ENCODE results near the gene RCHY1. TPM values are rescaled to one million over a fixed set of nuclear protein-coding genes. Genes with fewer than 3 reads are reported as not detected.

RCHY1 gene
- total RNA-seq, 1 donor from 2014 or later: 21.5 TPM

- no peak for DNase-seq
- no peak for TF ChIP-seq CTCF (IDR thresholded peaks at IDR 0.05; ENCODE audit: partially characterized antibody, unreplicated experiment)
- H3K4me3 Mint-ChIP-seq (ENCODE audit: unreplicated experiment): no peak overlapping the region
- H3K36me3 Mint-ChIP-seq (ENCODE audit: unreplicated experiment): peaks cover 11% of the 10 kb centered on the region
- H3K4me1 Mint-ChIP-seq (ENCODE audit: low read depth, unreplicated experiment): no peaks in the 10 kb centered on the region
- no peak overlapping the region for H3K27ac Mint-ChIP-seq (ENCODE audit: unreplicated experiment)
- no peaks in the 10 kb centered on the region for H3K9me3 Mint-ChIP-seq (ENCODE audit: unreplicated experiment)
- no peaks in the 10 kb centered on the region for H3K27me3 Mint-ChIP-seq (ENCODE audit: unreplicated experiment)
Observed at GRCh38 chr4:75502671-75503070, 11.5 kb downstream of the RCHY1 start.

- no peaks in the 10 kb centered on the region for H3K27me3 Mint-ChIP-seq (ENCODE audit: unreplicated experiment)
- peaks cover 11% of the 10 kb centered on the region for H3K36me3 Mint-ChIP-seq (ENCODE audit: unreplicated experiment)
- H3K27ac Mint-ChIP-seq (ENCODE audit: unreplicated experiment): no peak overlapping the region
- DNase-seq: no peak
- H3K4me1 Mint-ChIP-seq (ENCODE audit: low read depth, unreplicated experiment): no peaks in the 10 kb centered on the region
- H3K4me3 Mint-ChIP-seq (ENCODE audit: unreplicated experiment): no peak overlapping the region
- no peak for TF ChIP-seq CTCF (IDR thresholded peaks at IDR 0.05; ENCODE audit: partially characterized antibody, unreplicated experiment)
- no peaks in the 10 kb centered on the region for H3K9me3 Mint-ChIP-seq (ENCODE audit: unreplicated experiment)
Observed at GRCh38 chr4:75499900-75500299, 14.3 kb downstream of the RCHY1 start.

- no peaks in the 10 kb centered on the region for H3K4me1 Mint-ChIP-seq (ENCODE audit: low read depth, unreplicated experiment)
- no peaks in the 10 kb centered on the region for H3K27me3 Mint-ChIP-seq (ENCODE audit: unreplicated experiment)
- H3K36me3 Mint-ChIP-seq (ENCODE audit: unreplicated experiment): peaks cover 11% of the 10 kb centered on the region
Observed at GRCh38 chr4:75498041-75498440, 16.2 kb downstream of the RCHY1 start.

GRCh38 chr4:75497133-75497532, 17.1 kb downstream of the RCHY1 start:
- DNase-seq: no peak
- no peaks in the 10 kb centered on the region for H3K9me3 Mint-ChIP-seq (ENCODE audit: unreplicated experiment)
- H3K4me3 Mint-ChIP-seq (ENCODE audit: unreplicated experiment): no peak overlapping the region
- no peaks in the 10 kb centered on the region for H3K4me1 Mint-ChIP-seq (ENCODE audit: low read depth, unreplicated experiment)
- H3K27ac Mint-ChIP-seq (ENCODE audit: unreplicated experiment): no peak overlapping the region
- TF ChIP-seq CTCF (IDR thresholded peaks at IDR 0.05; ENCODE audit: partially characterized antibody, unreplicated experiment): no peak
- no peaks in the 10 kb centered on the region for H3K27me3 Mint-ChIP-seq (ENCODE audit: unreplicated experiment)
- peaks cover 11% of the 10 kb centered on the region for H3K36me3 Mint-ChIP-seq (ENCODE audit: unreplicated experiment)

More at GRCh38 chr4:75498041-75498440, 16.2 kb downstream of the RCHY1 start:
- H3K9me3 Mint-ChIP-seq (ENCODE audit: unreplicated experiment): no peaks in the 10 kb centered on the region
- H3K4me3 Mint-ChIP-seq (ENCODE audit: unreplicated experiment): no peak overlapping the region
- no peak for DNase-seq
- H3K27ac Mint-ChIP-seq (ENCODE audit: unreplicated experiment): no peak overlapping the region
- TF ChIP-seq CTCF (IDR thresholded peaks at IDR 0.05; ENCODE audit: partially characterized antibody, unreplicated experiment): no peak

- H3K4me1 Mint-ChIP-seq (ENCODE audit: low read depth, unreplicated experiment): no peaks in the 10 kb centered on the region
Observed at GRCh38 chr4:75496406-75496805, 17.8 kb downstream of the RCHY1 start.

More at GRCh38 chr4:75496406-75496805, 17.8 kb downstream of the RCHY1 start:
- no peak for DNase-seq
- H3K9me3 Mint-ChIP-seq (ENCODE audit: unreplicated experiment): no peaks in the 10 kb centered on the region
- no peak overlapping the region for H3K4me3 Mint-ChIP-seq (ENCODE audit: unreplicated experiment)
- no peak for TF ChIP-seq CTCF (IDR thresholded peaks at IDR 0.05; ENCODE audit: partially characterized antibody, unreplicated experiment)
- no peaks in the 10 kb centered on the region for H3K27me3 Mint-ChIP-seq (ENCODE audit: unreplicated experiment)
- H3K36me3 Mint-ChIP-seq (ENCODE audit: unreplicated experiment): peaks cover 11% of the 10 kb centered on the region
- no peak overlapping the region for H3K27ac Mint-ChIP-seq (ENCODE audit: unreplicated experiment)

Measured in glutamatergic neuron (in vitro differentiated cells).